C4-2B (cell line): ENCODE data around the gene PPP1R12B.

Experiments used
- ZFX ChIP-seq: fragments of 450-650 bp; IDR thresholded peaks from 2 replicates; pipeline ENCODE4 v1.6.1; 2017
- TF ChIP-seq, protein P1 (sequence below): fragments of 450-650 bp; conservative IDR thresholded peaks from 2 replicates; pipeline ENCODE4 v1.5.1; 2017; ENCODE audit warnings: mild to moderate bottlenecking

- TF ChIP-seq, protein P1, sequence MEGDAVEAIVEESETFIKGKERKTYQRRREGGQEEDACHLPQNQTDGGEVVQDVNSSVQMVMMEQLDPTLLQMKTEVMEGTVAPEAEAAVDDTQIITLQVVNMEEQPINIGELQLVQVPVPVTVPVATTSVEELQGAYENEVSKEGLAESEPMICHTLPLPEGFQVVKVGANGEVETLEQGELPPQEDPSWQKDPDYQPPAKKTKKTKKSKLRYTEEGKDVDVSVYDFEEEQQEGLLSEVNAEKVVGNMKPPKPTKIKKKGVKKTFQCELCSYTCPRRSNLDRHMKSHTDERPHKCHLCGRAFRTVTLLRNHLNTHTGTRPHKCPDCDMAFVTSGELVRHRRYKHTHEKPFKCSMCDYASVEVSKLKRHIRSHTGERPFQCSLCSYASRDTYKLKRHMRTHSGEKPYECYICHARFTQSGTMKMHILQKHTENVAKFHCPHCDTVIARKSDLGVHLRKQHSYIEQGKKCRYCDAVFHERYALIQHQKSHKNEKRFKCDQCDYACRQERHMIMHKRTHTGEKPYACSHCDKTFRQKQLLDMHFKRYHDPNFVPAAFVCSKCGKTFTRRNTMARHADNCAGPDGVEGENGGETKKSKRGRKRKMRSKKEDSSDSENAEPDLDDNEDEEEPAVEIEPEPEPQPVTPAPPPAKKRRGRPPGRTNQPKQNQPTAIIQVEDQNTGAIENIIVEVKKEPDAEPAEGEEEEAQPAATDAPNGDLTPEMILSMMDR, result no peak
- TF ChIP-seq ZFX, result no peak
Observed at GRCh38 chr1:202310746-202311145, 37.8 kb upstream of the PPP1R12B start.
